GM21423 (cell line): Measurements from ENCODE around the gene DNAI1.

ENCODE experiments used
- ATAC-seq: cut with Tn5 transposase; IDR thresholded peaks from one replicate; pipeline ENCODE4 v1.9.1; 2021; ENCODE audit warnings: mild to moderate bottlenecking, moderate library complexity; ENCODE audit not compliant: unreplicated experiment

DNAI1 gene

DNA sequence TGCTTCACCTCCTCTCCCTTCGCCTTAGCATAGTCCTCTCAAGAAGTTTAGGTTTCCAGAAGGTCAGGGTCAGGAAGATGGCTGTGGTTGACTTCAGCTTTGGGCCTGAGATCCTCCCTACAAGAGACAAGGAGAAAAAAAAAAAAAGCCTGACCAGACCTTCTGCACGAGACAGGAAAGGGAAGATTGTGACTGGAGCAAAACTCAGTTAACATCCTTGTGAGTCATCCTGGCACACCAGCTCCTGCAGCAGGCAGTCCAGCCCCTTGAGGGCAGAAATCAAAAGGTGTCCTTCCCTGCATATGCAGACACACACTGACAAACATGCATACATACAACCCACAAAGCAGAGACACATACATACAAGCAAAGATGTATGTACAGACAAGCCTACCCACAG, 82.2 kb downstream of the DNAI1 start:
- ATAC-seq, result no peak

DNA sequence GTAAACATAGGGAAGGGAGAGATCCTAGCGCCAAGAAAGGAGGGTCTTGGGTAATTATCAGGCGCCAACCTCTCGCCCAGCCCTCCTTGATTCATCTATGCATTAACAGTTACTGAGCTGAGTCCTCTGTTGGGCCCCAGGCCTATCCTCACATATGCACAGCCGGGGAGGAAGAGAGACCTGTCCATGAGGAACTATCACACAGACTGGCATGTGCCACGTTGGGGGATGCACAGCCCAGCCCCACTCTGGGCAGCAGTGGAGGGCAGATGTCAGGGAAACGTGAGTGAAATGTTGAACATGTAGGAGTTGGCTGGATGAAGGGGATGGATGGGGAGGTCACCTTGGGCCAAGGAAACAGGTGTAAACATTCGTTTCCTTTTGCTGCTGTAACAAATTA, 82.9 kb downstream of the DNAI1 start:
- no peak for ATAC-seq

GRCh38 chr9:34544035-34544434, 85.4 kb downstream of the DNAI1 start:
- ATAC-seq, result no peak

DNA sequence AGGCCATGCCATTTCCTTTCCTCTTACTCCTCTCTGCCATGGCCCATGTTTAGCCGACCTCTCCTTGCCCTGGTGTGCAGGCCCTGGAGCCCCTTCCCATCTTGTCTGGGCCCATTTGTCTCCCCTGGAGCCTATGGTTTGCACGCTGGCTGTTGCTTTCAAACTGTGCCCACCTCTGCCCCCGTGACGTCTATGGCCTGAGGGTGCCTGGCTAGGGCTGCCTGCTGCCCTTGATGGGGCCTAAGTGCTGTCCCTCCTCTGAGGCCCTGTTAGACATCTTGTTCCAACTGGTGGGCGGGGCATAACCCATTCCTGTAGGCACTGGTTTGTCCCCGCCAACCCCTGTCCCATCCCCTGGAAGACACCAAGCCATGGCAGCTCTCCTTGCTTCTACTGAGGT, 86.9 kb downstream of the DNAI1 start:
- no peak for ATAC-seq

DNA sequence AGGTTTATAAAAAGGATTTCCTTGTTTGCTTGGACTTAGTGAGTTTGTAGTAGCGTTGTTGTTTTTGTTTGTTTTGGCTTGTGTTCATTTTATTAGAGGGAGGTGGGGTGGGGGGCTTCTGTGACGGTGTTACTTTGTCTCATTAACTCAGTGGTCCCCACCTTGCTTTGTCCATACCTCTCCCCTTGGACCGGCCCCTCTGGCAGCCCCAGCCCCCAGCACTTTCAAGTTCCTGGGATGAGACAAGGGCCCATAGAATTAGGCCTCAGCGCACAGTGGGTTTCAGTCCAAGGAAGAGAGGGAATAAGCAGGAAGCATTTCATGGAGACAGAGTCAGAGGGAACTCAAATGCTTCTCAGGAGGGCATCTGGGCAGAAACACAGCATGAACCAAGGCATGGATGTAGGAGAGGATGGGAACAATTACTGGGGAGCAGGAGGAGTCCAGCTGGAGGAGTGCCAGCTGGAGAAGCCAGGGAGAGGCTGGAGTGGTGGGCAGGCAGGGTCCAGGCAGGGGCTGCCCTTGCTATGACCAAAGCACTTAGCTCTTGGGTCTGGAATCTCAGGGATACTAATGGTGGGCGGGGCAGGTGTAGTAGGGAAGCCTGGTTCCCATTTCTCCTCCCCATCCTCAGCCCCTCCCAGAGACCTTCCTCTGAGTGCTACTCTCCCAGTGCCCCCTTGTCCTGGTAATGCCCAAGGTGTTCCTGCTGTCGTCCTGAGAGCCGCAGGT, 87.7 kb downstream of the DNAI1 start:
- no peak for ATAC-seq

DNA sequence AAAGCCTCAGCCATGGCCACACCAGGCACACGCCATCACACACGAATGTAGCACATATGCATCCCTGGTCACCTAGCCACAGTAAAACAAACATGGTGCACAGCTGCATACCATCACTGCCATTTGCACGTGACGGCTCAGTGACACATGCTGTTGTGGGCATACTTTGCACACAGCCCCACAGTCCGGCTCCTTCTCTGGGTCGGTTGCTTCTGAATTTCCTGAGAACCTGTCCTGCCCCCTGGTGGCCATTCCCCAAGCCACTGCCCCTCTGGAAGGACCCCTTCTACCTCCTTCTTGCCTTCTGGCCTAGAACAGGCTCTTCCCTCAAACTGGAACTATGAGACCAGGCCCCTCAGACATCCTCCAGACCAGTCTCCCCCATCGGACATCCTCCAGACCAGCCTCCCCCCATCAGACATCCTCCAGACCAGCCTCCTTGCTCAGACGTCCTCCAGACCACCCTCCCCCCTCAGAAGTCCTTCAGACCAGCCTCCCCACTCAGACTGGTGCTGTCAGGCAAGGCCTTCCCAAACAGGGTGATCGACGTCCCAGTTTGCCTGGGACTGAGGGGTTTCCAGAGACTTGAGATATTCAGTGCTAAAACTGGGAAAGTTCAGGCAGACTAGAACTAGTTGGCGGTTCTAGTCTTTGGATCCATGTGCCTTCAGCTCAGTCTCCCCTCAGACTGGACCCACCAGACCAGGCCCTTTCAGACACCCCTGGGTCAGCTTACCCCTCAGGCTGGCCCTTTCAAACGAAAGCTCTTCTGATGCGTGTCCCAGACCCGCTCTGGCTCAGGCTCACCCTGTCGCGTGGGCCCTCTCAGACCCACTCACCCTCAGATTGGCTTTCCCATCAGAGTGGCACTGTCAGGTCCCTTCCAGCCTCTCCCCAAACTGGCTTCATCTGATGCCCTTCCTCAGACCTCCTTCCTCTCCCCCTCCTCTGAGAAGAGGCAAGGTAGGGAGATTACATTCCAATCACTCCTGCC, 88.5 kb downstream of the DNAI1 start:
- no peak for ATAC-seq

DNA sequence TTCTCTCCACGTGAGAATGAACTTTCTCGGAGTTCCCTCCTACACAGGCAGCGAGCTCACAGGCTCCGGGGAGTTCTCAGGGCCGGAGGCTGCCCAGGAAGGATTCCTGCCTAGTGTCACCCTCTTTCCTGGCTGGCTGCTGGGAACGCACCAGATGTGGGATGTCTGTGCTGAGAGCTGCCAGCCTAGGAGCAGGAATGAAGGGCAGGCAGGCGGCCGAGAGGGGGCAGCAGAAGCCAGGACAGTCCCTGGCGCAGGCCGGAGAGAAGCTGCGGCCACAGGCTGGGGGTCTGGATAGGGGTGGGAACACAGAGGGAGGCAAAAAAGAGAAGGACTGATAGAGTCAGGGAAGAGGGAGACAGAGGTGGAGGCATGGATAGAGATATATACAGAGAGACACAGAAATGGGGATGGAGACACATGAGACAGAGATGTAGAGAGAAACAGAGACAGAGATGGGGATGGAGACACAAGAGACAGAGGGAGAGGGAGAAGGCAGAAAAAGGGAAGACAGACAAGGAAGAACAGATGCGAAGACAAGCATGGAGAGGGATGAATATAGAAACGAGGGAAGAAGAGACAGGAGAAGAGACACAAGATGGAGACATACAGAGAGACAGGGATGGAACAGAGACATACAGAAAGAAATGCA, 89.5 kb downstream of the DNAI1 start:
- no peak for ATAC-seq

- no peak for ATAC-seq
Measured at GRCh38 chr9:34549407-34549732, 90.8 kb downstream of the DNAI1 start.

DNA sequence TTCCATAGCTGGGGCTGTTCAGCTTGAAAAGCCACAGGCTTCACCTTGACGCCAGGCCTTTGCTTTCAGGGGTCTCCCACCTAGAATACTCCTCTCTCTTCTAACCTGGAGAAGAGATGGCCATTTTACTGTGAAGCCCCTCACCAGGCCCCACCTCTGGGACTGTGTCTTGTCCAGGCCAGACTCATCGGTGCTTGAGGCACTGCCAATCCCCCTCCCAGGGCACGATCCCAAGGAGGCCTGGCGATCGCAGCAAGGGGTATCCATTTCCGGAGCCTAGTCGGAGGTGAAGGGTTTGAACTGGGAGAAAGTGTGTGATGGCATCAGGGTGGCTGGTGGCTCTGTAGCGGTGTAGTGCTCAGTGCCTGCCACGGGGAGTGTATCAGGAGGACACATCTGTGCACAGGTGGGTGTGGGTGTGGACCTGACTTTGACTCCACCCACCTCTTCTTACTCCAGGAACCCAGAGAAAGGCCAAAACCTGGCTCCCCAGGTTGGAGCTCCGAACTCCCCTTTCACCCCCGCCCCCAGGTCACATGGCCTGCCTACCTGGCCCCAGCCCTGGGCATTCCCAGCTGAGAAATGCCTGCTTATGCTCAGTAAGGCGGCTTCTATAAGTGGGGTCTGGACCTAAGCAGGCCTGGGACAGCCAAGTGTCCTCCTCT, 91.5 kb downstream of the DNAI1 start:
- ATAC-seq, result no peak

GRCh38 chr9:34550681-34551270, 92.2 kb downstream of the DNAI1 start:
- no peak for ATAC-seq

DNA sequence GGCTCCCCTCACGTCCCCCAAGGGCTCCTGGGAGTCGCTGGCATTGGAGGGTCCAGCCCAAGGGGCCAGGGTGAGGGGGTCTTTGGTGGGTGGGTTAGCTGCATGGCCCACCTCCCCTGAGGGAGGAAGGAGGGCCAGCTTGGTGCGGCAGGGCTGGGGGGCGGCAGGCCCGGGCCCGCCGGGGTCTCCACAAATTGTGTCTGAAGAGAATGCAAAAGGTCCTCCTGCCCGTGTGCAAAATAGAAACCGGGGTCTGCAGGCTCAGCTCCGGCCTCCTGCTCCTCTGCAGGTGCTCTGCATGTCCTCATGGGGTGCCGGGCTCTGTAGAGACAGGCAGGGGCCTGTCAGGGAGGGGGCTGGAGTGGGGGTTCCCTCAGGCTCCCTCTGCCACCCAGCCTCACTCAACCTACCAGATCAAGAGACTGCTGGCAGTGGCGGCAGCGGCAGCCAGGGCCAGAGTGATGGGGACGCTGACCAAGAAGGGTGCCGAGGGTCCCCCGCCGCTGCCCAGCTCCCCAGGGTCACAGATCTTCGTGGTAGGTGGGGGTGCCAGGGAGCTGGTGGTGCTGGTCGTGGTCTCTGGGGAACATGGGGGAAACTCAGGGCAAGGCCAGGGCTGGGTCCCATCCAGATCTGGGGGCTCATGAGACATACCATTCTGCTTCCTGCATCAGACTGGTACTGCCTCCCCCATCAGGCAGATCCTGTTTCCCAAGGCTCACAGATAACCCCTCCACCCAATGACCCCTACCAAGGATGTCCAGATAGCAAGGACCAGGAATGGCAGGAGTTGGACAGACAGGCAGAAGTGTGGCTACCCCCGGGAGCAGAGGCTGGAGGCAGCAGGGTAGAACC, 93.4 kb downstream of the DNAI1 start:
- ATAC-seq, result no peak

DNA sequence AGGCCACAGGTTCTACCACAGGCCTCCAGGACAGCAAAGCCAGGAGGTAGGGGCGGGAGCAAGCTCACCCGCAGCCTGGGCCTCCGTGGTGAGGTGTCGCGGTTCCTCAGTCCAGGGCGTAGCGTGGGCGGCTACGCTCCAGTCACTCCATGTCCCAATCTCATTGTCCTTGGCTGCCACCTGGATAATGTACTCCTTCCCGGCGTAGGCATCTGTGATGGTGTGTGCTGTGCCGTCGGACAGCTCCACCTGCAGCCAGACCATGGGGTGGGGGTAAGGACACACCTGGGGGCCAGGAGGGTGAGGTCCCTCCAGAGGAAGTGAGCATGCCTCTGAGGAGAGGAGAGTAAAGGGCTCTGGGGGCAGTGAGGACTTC, 94.0 kb downstream of the DNAI1 start:
- no peak for ATAC-seq

DNA sequence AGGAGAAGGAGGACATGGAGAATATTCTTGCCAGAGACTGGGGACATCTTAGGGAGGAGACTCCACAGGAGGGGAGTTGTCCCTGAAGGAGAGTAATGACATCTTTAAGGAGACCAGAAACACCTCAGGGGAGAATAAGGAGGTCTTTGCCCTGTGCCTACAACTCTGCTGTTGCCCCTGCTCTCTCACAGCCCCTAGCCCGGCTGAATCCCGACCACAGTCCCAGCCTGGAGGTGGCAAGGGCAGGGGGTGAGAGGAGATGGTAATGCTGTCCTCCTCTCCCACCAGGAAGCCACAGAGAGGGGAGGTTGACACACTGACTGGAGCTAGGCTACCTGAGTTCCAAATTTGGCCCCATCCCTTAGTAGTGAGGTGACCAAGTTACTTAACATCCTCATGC, 94.4 kb downstream of the DNAI1 start:
- no peak for ATAC-seq

DNA sequence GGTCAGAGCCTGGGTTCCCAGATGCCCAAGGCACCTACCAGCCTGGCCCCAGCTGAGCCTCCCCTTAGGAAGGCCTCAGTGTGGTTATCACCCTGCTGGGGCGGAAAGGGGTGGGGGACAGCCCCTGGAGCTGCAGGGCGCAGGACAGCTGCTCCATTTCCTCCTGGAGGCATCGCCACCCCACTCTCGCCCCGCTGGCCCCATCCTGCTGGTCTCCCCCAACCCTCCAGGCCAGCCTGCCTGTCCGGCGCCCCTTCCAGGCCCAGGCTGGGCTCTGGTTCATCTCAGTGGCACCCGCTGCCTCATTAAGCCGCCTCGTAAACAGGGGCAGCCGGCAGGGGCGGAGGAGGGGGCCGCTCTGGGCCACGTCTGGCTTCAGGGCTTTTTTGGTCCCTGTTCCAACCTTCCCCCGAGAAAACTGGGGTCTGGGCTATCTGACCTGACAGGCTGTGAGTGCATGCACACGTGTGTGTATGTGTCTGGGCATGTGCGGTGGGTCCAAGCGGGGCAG, 95.0 kb downstream of the DNAI1 start:
- no peak for ATAC-seq

DNA sequence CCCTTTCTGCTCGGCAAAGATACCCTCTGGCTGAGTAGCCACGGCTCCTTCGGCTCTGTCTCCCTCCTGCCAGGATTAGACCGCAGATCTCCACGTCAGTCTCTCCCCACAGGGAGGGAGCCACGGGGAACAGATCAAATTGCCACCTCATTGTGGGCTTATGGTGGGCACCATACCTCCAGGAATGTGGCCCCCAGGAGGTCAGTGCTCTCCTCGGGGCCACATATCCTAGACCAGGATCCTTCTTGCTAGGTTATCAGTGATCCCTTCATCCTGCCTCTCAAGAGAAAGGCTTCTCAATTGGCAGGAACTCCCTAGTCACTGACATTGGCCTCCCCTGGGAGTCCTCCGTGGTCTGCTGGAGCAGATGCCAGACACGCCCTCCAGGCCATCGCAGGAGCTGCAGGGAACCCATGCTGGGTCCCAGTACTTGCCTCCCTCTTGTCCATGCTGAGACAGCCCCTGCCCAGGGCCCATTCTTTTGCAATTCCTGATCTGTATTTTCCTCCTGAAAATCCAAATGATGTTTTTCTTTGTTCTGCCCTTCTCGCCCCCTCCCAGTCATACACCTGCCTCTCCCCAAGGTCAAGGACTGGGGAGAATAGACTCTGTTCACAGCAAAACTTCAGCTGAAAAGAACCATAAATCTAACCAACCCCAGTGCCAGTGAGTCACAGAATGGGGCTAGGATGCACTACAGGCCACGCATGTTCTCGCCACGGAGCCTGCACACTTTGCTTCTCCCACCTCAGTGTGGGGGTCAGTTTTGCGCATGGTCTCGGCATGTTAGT, 95.8 kb downstream of the DNAI1 start:
- ATAC-seq, result no peak

DNA sequence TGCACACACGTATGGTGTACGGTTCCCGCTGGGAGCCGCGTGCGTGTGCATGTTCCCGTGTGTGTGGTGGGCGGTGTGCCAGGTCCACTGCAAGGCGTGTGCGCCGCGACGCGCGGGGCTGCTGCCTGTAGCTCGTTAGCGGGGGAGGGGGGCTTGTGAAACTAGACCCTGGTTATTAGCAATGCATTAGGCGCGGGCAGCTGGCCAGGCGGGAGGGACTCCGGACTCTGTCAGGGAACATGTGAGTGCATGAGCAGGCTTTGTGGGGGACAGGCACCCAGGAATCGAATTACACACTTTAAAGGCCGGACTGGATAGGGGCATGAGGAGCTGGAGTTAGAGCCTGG, 96.4 kb downstream of the DNAI1 start:
- ATAC-seq, result no peak

GRCh38 chr9:34555500-34555899, 96.9 kb downstream of the DNAI1 start:
- ATAC-seq, result no peak

GRCh38 chr9:34555936-34556525, 97.4 kb downstream of the DNAI1 start:
- no peak for ATAC-seq

DNA sequence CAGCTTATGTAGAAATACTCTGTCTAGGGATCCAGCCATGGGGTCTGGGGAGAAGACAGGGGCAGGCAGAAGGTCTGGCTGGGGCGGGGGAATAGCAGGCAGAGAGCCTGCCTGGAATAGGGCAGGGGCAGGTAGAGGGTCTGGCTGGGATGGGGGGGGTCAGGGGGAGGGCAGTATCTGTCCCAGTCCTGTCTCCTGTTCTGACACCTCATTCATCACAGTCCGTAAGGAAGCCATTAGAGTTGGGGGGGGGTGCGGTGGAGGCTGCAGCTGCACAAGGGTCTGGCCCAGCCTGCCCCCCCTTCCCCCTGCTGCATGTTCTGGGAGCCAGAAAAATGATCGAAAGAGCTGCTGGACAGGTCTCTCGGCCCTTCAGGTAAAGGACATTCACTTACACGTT, 98.3 kb downstream of the DNAI1 start:
- no peak for ATAC-seq
